ENCODE results near the gene FERD3L. TPM values are rescaled to one million over a fixed set of nuclear protein-coding genes. Genes with fewer than 3 reads are reported as not detected.

FERD3L gene
- total and polyA plus RNA-seq, 2 of the 13 experiments (the other 11 are each of a cell fraction or from before 2014, with no cell fraction given): not detected

GRCh38 chr7:19112274-19113001 is 32.8 kb downstream of the FERD3L start:
- Histone ChIP-seq H4K20me1 (ENCODE audit: insufficient read depth, low read length) (no peaks in the 10 kb centered on the region), H3K79me2 (ENCODE audit: insufficient read depth, low read length) (no peaks in the 10 kb centered on the region), H2AFZ (ENCODE audit: low read length) (no peak overlapping the region), H3K27ac (ENCODE audit: extremely low read length, insufficient read depth, low read length) (no peak overlapping the region), H3K36me3 (replicated peaks in 1 of 2; ENCODE audit: control insufficient read depth in 1 of 2, insufficient read depth in 2 of 2, low read length in 2 of 2) (no peaks in the 10 kb centered on the region), H3K4me3 (replicated peaks in 1 of 3; ENCODE audit: insufficient read depth in 1 of 3, low read depth in 2 of 3, low read length in 3 of 3) (no peak overlapping the region), H3K4me2 (ENCODE audit: low read depth, low read length) (no peak overlapping the region), H3K9me3 (ENCODE audit: low read length) (no peaks in the 10 kb centered on the region), H3K4me1 (ENCODE audit: insufficient read depth, low read length) (no peaks in the 10 kb centered on the region), H3K27me3 (ENCODE audit: control insufficient read depth in 1 of 2, insufficient read depth in 2 of 2, low read length in 2 of 2) (peaks cover 2 to 40% of the 10 kb centered on the region in 2 experiments; a peak in 2 of 5 replicates), H3K9ac (ENCODE audit: insufficient read depth, low read depth, low read length) (no peak overlapping the region)
- DNase-seq (ENCODE audit: low spot score) (no peak), ATAC-seq (no peak), FAIRE-seq (no peak)
- intact Hi-C loops (cut with micrococcal nuclease; ENCODE audit: unreplicated experiment): no loop called here
- CTCF ChIA-PET (ENCODE audit: low intra/inter-chr PET ratio, low total read pairs): no interaction called here
- in situ Hi-C loops (cut with HindIII; ENCODE audit: extremely low pct_ligation_motif_present, low pct_unique_long_range_greater_than_20kb): loop anchor here (25.0 kb wide), 1 partner anchor 550 kb away; no protein-coding TSS in a partner anchor
- no TSS peak for BruUV-seq (replicated peaks)
- POLR2A ChIA-PET: no interaction called here
- WGBS (ENCODE audit: low lambda C conversion rate): 11% methylated on average over 38 of the region's 42 CpGs
- no peak for TF ChIP-seq GABPA (IDR thresholded peaks at IDR 0.05; ENCODE audit: low read depth, low read length)
- no peak for TF ChIP-seq GABPA (CRISPR knock-in tag; IDR thresholded peaks at IDR 0.05; ENCODE audit: low read depth)
- TF ChIP-seq ZBED4 (CRISPR knock-in tag; IDR thresholded peaks at IDR 0.05; ENCODE audit: borderline replicate concordance): no peak

Data from HepG2 (cell line).